ENCODE results near the gene TMCC2. TPM values are rescaled to one million over a fixed set of nuclear protein-coding genes. Genes with fewer than 3 reads are reported as not detected.
A peak's percentile ranks its signal among the peaks of the same experiment; 100 is the strongest.
"Not testable (repeated sequence)": the region's sequence is repeated elsewhere in the genome, so short reads cannot be mapped to it uniquely, and the experiment has no call there.

The TMCC2 gene, protein sequence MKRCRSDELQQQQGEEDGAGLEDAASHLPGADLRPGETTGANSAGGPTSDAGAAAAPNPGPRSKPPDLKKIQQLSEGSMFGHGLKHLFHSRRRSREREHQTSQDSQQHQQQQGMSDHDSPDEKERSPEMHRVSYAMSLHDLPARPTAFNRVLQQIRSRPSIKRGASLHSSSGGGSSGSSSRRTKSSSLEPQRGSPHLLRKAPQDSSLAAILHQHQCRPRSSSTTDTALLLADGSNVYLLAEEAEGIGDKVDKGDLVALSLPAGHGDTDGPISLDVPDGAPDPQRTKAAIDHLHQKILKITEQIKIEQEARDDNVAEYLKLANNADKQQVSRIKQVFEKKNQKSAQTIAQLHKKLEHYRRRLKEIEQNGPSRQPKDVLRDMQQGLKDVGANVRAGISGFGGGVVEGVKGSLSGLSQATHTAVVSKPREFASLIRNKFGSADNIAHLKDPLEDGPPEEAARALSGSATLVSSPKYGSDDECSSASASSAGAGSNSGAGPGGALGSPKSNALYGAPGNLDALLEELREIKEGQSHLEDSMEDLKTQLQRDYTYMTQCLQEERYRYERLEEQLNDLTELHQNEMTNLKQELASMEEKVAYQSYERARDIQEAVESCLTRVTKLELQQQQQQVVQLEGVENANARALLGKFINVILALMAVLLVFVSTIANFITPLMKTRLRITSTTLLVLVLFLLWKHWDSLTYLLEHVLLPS
- total RNA-seq = 4.0 TPM
- long read RNA-seq, partial matches to known transcripts = 3 of 9 reads
- long read RNA-seq, other reads (novel, unspliced or antisense) = 3 of 9 reads

DNA sequence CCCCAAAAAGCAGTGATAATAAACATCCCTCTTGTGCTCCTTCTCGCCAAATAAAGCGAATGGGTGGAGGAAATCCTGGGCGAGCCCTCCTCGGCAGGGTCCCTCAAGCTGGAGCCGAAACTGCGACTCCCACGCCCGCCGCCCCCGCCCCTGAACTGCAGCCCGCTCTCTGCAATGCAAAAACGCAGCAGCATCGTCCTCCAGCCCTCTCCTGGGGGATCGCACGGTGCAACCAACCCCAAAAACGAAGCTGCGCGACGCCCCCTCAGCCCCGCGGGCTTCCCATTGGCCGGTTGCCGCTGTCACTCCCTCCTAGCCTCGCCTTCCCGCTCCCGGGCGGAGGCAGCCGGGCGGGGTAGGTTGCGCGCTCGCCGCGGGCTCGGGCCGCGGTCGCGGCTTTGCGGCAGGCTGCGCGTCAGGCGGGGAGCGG, at the start of gene TMCC2:
Gene TMCC2 (plus strand): TSS at position 363 of the 430 bp plus-strand sequence. CDS start 619 bp downstream, outside the sequence.
- intact Hi-C loops (cut with DNase I) = loop anchor here (1.0 to 2.0 kb wide), 2 partner anchors 29 to 105 kb away; no protein-coding TSS in a partner anchor
- DNase-seq (ENCODE audit: low spot score) = peak; percentile 92

DNA sequence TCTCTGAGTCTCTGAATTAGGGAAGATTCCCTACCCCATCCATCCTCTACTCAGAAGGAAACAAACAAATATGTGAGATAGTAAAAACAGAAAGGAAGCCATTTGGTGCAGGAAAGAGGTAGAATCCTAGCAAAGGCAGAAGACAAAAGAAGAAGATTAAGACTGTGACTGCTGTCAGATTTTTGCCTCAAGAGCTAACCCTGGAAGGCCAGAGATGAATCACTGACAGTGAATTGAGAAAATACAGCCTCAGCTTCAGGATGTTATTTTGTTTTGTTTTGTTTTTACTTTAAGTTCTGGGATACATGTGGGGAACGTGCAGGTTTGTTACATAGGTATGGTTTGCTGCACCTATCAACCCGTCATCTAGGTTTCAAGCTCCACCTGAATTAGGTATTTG, 47.9 kb upstream of the TMCC2 start:
- intact Hi-C loops (cut with DNase I) = no loop called here
- DNase-seq (ENCODE audit: low spot score) = no peak

DNA sequence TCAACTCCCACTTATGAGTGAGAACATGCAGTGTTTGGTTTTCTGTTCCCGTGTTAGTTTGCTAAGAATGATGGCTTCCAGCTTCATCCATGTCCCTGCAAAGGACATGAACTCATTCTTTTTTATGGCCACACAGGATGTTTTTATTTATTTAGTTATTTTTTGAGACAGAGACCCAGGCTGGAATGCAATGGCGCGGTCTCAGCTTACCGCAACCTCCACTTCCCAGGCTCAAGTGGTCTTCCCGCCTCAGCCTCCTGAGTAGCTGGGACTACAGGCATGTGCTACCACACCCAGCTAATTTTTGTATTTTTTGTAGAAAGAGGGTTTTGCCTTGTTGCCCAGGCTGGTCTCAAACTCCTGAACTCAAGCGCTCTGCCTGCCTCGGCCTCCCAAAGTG, 47.4 kb upstream of the TMCC2 start:
- DNase-seq (ENCODE audit: low spot score); intact Hi-C loops (cut with DNase I): not testable (repeated sequence)

DNA sequence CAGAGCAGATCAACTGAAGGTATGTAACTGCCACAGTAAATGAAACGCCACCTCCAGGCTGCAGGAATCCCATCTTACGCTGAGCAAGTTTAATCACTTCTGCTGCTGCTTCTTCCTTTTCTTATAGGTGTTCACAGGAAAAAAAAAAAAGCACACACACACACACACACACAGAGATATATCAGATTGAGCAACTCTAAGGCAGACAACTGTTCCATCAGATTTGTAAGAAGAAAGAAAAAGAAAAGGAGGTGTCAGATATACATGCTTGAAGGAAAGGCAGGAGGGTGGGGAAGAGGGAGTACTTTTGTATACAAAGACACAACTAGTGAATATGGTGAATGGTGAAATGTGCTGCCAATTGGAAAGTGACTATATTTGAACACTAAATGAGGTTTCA, 44.8 kb upstream of the TMCC2 start:
- intact Hi-C loops (cut with DNase I) = no loop called here
- DNase-seq (ENCODE audit: low spot score) = no peak

DNA sequence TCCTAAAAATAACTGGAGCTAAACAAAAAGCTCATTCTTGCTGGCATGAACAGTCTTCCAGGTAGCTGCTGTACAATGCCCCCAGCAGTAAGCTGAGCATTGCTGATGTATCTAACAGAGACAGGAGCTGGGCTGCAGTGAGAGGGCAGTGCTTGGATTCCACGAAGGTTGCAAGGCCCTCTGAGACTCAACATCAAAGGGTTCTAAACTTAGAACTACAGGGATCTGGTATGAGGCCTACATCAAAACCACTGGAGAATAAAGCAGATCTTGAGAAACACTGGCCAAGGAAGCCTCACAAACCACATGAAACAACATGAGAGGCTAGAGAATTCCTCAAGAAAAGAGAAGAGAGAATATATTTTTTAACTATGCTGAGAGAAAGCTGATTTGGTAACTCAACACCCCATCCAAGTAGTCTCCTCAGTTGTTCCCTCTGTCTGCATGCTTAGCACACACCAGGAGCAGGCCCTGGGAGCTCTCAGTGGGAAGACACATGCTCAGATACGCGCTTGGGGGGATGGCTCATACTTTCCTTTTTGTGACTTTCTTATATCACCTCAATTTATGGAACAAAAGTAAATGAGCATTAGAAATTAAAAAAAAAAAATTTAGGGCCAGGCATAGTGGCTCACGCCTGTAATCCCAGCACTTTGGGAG, 43.9 kb upstream of the TMCC2 start:
- intact Hi-C loops (cut with DNase I) = no loop called here

DNA sequence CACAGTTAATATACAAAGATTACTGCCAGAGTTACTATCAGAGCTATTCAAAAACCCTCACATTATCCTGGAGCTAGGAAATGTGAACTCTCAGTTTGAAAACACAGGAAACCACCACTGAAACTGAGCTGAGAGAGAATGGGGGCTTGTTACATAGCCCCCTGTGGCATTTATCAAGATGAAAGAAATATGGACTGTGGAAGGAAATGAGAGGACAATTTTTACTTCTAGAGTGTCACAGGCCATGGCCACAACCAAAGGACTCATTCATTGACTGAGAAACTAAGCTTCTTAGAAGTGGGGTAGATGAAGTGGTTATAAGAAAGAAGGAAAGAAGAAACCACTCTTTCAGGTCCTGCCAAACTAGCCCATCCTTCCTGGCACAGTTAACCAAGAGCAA, 41.6 kb upstream of the TMCC2 start:
- intact Hi-C loops (cut with DNase I) = no loop called here
- no peak for DNase-seq (ENCODE audit: low spot score)

More for the DNA sequence above, 43.9 kb upstream of the TMCC2 start:
- DNase-seq (ENCODE audit: low spot score) = no peak

DNA sequence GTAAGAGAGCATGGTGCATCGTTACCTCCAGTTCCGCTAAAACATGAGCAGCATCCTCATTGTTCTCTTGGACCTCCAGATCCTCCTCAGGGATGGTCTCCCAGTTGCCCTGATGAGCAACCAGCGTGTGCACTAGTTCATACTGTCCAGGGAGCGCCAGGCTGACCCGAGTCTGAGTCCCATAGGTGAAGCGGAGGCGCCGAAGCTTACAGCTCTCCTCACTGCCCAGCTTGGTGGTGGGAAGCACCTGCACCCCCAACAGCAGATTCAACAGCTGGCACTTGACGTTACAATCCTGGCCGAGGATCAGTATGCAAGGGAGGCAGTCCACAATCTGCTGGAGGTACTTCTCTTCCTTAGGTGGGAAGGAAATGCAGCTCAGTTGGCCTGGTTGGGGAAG, 40.3 kb upstream of the TMCC2 start:
- no peak for DNase-seq (ENCODE audit: low spot score)
- intact Hi-C loops (cut with DNase I) = no loop called here

DNA sequence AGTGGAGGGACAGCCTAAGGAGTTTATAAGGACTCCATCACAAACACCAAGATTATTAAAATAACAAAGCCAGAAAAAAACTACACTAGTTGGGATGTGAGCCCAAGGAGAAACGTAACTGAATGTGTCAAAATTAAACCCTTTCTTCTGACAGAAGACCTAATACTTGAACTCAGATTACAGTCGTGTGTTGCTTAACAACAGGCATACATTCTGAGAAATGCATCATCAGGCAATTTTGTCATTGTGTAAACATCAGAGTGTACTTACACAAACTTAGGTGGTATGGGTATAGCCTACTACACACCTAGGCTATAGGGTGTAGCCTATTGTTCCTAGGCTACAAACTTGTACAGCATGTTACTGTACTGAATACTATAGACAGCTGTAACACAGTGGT, 39.6 kb upstream of the TMCC2 start:
- DNase-seq (ENCODE audit: low spot score) = no peak
- intact Hi-C loops (cut with DNase I) = no loop called here

DNA sequence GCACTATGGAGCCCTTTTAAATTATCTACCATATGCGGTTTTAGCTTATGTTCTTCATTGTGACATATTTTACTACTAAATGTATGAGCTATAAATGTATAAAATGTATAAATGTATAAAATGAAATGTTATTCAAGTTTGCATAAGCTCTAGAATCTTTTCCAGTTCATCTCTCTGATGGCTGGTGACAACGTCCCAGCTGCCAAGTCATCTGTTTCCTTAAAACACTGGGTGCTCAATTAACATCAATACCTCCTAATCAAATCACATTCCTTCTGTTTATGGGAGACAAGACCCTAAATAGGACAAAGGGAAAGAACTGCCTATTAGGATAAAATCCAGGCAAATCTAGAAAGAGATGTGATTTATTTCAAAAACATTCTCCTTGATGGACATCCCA, 39.1 kb upstream of the TMCC2 start:
- intact Hi-C loops (cut with DNase I) = no loop called here

DNA sequence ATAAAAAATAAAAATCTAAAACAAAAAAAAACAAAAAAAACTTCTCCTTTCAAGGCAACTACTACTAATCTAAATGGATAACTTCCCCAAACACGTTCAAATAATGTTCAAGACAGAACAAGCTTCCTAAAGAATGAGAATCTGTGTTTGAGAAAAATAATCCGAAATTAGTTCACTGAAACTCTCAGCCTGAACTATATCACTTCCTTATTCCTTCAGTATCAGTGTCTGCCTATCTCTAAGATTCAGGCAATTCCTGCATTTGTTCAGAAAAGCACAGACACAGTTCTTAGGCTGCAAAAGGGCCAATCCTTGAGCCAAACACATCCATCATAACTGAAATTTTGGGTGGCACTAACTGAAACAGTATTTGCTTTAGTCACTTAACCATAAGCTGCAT, 38.6 kb upstream of the TMCC2 start:
- intact Hi-C loops (cut with DNase I) = no loop called here
- no peak for DNase-seq (ENCODE audit: low spot score)

More for the DNA sequence above, 39.1 kb upstream of the TMCC2 start:
- DNase-seq (ENCODE audit: low spot score) = no peak

DNA sequence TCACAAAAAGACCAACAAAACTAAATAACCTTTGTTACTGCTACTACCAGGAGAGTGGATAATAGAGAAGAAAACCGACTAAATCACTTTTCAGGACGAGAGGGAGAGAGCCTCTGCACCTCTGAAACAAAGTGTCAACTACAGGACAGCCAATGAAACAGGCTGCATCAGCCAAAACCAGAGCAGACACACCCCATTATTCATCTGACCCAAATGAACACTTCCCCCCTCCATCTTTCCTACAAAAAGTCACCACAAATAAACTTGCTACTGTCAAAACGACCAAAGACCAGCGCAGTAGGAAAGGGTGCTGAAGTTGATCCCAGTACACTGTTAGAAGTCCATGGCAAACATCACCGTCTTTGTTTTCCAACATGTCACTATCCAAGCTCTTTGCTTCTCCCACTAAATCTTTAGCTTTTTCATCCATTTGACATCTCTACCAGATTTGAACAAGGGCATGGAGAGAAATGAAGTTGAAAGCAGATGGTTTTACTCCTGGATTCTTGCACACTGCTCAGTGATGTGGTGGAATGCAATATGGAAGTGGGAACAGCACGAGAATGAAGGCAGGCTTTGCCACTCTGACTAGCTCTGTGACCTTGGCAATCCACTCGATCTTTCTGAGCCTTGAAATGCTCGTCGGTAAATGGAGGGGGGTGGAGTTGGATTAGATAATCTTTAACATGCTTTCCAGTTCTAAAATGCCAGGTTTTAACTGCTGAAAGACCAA, 36.7 kb upstream of the TMCC2 start:
- DNase-seq (ENCODE audit: low spot score) = no peak
- intact Hi-C loops (cut with DNase I) = no loop called here

DNA sequence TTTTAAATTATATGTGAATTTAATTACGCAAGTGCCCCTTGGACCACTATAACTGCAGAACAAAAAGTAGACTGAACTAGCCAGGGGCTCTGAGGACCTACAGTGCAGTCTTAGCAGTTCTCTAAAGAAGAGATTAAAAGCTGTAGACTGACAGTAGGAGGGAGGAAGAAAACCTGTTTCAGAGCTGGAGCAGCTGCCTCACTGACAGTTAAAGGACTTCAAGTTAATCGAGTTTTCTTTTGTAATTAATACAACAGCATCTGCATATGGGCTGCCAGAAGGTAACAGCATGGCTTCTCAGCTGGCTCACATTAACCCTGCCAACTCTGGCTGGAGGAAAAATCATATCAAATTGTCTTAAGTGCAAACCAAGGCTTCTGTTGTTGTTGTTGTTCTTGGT, 36.1 kb upstream of the TMCC2 start:
- intact Hi-C loops (cut with DNase I) = no loop called here

DNA sequence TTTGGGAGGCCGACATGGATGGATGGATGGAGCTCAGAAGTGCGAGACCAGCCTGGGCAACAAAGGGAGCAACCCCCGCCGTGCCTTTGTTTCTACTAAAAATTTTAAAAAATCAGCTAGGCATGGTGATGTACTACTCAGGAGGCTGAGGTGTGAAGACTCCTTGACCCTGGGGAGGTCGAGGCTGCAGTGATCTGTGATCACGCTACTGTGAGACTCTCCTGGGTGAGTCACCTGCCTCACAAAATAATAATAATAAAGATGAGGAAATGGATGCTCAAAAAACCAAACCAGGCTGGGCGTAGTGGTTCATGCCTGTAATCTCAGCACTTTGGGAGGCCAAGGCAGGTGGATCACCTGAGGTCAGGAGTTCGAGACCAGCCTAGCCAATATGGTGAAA, 35.5 kb upstream of the TMCC2 start:
- no peak for DNase-seq (ENCODE audit: low spot score)
- intact Hi-C loops (cut with DNase I) = no loop called here

More for the DNA sequence above, 36.1 kb upstream of the TMCC2 start:
- no peak for DNase-seq (ENCODE audit: low spot score)

DNA sequence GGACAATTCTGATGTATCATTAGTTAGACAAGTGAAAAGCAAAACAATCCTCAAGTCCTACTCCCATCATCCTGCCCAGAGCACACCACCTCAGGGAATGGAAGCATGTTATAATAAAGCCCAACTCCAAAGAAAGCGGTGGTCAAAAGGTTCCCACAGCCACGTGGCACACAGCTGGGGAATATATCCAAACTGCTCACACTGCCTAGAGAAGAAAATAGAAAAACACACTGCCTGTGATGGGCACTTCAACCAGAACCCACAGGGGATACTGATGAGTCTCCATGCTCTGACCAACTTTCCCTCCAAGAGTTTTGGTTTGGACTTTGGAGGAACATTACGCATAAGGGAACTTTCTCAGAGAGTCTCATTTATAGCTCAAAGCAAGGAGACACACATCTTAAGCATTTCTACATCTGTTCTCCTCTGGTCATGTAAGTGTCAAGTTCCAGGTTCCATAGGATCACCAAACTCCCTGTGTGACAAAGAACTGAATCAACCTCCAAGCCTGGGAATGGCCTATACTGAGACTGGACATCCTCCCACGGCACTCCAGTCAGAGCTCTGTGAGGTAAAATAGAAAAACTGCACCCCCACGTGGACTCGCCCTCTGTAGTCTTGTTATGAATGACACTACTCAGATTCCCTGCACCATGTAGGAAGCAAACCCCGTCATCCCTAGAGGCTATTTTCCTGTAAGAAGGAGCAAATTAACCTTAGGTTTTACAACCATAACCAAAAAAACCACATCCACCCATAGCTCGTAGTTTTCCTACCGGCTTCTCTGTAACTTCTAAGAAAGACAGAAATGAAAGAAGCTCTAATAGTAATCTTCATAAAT, 28.4 kb upstream of the TMCC2 start:
- intact Hi-C loops (cut with DNase I) = no loop called here
- DNase-seq (ENCODE audit: low spot score) = no peak

DNA sequence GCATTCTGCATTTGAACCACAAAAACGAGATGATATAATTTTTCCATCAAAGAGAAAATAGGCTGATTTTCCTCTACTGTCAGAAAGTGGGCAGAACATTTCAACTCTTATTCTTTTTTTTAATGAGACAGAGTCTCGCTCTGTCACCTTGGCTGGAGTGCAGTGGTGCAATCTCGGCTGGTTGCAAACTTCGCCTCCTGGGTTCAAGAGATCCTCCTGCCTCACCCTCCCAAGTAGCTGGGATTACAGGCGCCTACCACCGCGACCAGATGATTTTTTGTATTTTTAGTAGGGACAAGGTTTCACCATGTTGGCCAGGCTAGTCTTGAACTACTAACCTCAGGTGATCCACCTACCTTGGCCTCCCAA, 27.8 kb upstream of the TMCC2 start:
- intact Hi-C loops (cut with DNase I) = no loop called here

DNA sequence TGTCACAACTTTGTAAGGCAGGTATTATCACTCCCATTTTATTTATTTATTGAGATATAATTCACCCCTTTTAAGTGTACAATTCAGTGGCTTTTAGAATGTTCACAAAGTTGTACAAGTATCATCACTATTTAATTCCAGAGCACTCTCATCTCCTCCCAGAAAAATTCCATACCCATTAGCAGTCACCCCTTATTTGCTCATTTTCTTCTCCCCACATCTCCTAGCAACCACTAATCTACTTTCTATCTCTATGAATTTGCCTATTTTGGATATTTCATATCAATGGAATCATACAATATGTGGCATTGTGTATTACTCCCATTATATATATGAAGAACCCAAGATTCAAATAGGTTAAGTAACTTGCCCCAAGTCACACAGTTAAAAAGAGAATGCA, 23.2 kb upstream of the TMCC2 start:
- intact Hi-C loops (cut with DNase I) = no loop called here
- no peak for DNase-seq (ENCODE audit: low spot score)

More for the DNA sequence above, 27.8 kb upstream of the TMCC2 start:
- no peak for DNase-seq (ENCODE audit: low spot score)

DNA sequence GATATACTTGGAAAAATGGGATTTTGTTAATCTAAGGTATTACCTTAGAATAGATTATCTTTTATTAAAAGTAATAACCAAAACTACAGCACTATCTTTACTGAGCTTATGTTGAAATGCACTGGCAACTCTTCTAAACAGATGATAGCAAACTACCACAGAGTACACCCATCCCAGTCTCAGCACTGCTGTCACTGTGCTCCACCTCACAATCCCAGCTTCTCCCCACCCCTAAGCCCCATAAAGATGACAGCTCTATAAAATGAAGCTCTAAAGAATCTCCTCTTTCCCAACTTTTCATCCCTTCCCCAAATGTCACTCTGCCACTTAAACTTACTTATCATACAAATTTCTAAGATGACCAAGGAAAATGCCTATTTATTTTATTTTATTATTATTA, 22.7 kb upstream of the TMCC2 start:
- DNase-seq (ENCODE audit: low spot score) = no peak
- intact Hi-C loops (cut with DNase I) = no loop called here

DNA sequence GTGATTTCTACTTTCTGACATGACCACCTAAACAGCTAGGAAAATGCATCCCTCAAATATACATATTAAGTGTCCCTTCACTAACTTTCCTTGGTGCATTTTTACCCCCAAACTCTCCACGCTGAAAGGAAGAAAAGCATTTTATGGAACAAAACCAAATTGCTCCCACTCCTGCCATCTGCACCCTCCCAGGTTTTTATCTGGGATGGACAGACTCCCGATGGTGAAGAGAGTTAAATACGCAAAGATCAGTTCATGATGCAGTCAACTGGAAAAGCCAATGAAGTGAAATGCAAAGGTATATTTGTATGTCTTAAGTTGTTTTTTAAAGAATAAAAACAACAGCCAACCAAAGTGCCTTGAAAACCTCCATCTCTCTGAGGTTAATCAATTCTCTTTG, 18.9 kb upstream of the TMCC2 start:
- no peak for DNase-seq (ENCODE audit: low spot score)
- intact Hi-C loops (cut with DNase I) = no loop called here

DNA sequence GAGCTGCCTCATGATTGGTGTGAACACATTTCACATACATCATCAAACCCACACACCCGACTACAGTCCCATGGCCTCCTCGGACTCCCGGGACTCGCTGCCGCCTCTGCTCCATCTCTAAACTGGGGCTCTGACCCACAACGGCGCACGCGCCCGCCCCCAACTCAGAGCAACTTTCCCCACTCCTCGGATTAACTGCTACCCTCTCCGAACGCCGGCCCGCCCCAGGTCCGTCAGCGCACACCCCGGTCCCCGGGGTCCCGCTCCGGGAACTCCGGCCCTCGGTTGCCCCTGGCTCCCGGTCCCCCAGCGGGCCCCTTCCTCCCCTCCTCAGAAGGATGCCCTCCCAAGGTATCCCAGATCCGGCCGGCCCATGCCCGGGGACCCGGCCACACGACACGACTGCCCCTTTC, 17.0 kb upstream of the TMCC2 start:
- intact Hi-C loops (cut with DNase I) = loop anchor here (5.0 kb wide), 1 partner anchor 88 kb away; the partner anchor contains the start of gene RBBP5

More for the DNA sequence above, 17.0 kb upstream of the TMCC2 start:
- DNase-seq (ENCODE audit: low spot score) = no peak

Measured in cardiac septum (tissue), 1 donor.